Mononuclear cell (primary cell): ENCODE measurements around the gene FHL5. TPM values are rescaled to one million over a fixed set of nuclear protein-coding genes. Genes with fewer than 3 reads are reported as not detected.
"Not testable (repeated sequence)": the region's sequence is repeated elsewhere in the genome, so short reads cannot be mapped to it uniquely, and the experiment has no call there.

Experiments
- H3K27me3 ChIP-seq: 2 replicates; pipeline ENCODE4 v1.6.0; 2011; ENCODE audit warnings: low read length, control low read depth; ENCODE audit not compliant: insufficient read depth
- H3K4me1 ChIP-seq: 2 replicates; pipeline ENCODE4 v1.5.1; 2011; ENCODE audit warnings: mild to moderate bottlenecking, low read length, control low read depth; ENCODE audit not compliant: insufficient read depth
- H3K4me3 ChIP-seq: 2 replicates; pipeline ENCODE4 v1.5.1; 2011; ENCODE audit warnings: mild to moderate bottlenecking, low read length, moderate library complexity
- H3K9me3 ChIP-seq: 2 replicates; pipeline ENCODE4 v1.5.1; 2011; ENCODE audit warnings: low read depth, mild to moderate bottlenecking, control low read depth, low read length
- total RNA-seq: library from RNA; depleted of rRNA; stranded (reverse); fragments of >200 nt; gene quantifications from one replicate; pipeline ENCODE4 v1.2.3, GENCODE V29; 2012

FHL5 gene, protein sequence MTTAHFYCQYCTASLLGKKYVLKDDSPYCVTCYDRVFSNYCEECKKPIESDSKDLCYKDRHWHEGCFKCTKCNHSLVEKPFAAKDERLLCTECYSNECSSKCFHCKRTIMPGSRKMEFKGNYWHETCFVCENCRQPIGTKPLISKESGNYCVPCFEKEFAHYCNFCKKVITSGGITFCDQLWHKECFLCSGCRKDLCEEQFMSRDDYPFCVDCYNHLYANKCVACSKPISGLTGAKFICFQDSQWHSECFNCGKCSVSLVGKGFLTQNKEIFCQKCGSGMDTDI
- total RNA-seq = not detected

DNA sequence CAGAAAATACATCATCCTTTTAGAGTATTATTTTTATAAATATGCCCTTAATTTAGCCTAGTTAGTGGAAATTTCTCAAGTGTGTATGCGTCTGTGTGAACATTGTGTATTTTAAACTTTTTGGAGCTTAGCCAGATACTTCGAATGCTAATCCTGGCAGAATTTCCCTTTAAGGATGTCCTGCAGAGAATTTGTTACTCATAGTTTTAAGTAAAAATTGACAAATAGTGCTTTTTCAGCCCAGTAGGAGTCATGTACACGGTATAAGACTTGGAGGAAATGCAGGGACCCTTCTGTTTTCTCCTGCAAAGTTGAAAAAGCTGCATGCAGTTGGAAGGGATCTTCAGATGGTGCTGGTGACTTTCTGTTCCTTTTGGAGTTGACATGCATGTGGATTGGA is at the start of gene FHL5:
Gene FHL5 (plus strand): TSS at position 243 of the 400 bp plus-strand sequence. CDS start 40,486 bp downstream, outside the sequence.
- Histone ChIP-seq H3K27me3 (peaks cover 4% of the 10 kb centered on the region), H3K4me3 (no peak within 1 kb of the TSS), H3K9me3 (no peaks in the 10 kb centered on the region), H3K4me1 (no peaks in the 10 kb centered on the region)

- H3K9me3 ChIP-seq = no peaks in the 10 kb centered on the region
- H3K4me1 ChIP-seq = peaks cover 11% of the 10 kb centered on the region
- no peaks in the 10 kb centered on the region for H3K27me3 ChIP-seq
- H3K4me3 ChIP-seq = peak overlapping the region; percentile 89
Measured at GRCh38 chr6:96520171-96521115, 42.5 kb upstream of the FHL5 start.

- no peaks in the 10 kb centered on the region for H3K9me3 ChIP-seq
- peaks cover 11% of the 10 kb centered on the region for H3K4me1 ChIP-seq
- peak overlapping the region; percentile 89 for H3K4me3 ChIP-seq
- no peaks in the 10 kb centered on the region for H3K27me3 ChIP-seq
Measured at GRCh38 chr6:96521306-96521643, 41.7 kb upstream of the FHL5 start.

GRCh38 chr6:96521644-96522464 is 41.1 kb upstream of the FHL5 start, which contains the start of gene UFL1:
Gene UFL1 (plus strand): TSS chr6:96521806. CDS start chr6:96521874, 68 bp downstream.
- Histone ChIP-seq H3K9me3 (no peaks in the 10 kb centered on the region), H3K4me3 (peak within 1 kb of the TSS; percentile 89), H3K27me3 (no peaks in the 10 kb centered on the region), H3K4me1 (peaks cover 11% of the 10 kb centered on the region)

- Histone ChIP-seq H3K4me3 (peak overlapping the region; percentile 89), H3K27me3 (no peaks in the 10 kb centered on the region), H3K9me3 (no peaks in the 10 kb centered on the region)
Measured at GRCh38 chr6:96522465-96523009, 40.4 kb upstream of the FHL5 start.

DNA sequence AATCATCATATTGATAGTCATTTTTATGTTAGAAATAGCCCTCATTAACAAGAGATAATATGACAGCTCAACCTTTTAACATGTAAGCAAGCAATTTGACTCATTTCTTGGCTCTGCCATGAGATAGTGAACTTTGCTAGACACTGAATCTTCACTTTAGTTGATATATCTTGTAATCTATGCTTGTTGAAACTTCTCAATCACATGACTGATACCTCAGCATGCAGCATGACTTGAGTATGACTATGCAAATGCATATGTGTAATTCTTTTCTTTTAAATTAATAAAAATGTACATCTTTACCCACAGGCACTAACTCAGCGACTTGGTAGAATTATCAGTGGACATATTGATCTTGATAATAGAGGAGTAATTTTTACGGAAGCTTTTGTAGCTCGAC is 34.7 kb upstream of the FHL5 start:
- no peaks in the 10 kb centered on the region for H3K9me3 ChIP-seq
- no peaks in the 10 kb centered on the region for H3K4me1 ChIP-seq
- no peaks in the 10 kb centered on the region for H3K27me3 ChIP-seq
- no peak overlapping the region for H3K4me3 ChIP-seq

More at GRCh38 chr6:96522465-96523009, 40.4 kb upstream of the FHL5 start:
- peaks cover 11% of the 10 kb centered on the region for H3K4me1 ChIP-seq

DNA sequence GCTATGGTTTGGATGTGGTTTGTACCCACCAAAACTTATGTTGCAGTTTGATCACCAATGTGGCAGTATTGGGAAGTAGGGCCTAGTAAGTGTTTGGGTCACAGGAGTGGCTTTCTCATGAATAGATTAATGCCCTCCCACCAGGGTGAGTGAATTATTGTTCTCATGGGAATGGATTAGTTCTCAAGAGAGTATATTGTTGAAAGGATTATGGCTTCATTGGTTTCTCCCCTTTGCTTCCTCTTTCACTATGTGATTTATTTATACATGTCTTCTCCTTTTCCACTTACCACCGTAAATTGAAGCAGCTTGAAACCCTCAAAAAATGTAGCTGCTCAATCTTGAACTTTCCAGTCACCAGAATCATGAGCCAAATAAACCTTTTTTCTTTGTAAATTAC is 30.5 kb upstream of the FHL5 start:
- Histone ChIP-seq H3K4me3 (no peak overlapping the region), H3K9me3 (no peaks in the 10 kb centered on the region), H3K27me3 (no peaks in the 10 kb centered on the region), H3K4me1 (no peaks in the 10 kb centered on the region)

DNA sequence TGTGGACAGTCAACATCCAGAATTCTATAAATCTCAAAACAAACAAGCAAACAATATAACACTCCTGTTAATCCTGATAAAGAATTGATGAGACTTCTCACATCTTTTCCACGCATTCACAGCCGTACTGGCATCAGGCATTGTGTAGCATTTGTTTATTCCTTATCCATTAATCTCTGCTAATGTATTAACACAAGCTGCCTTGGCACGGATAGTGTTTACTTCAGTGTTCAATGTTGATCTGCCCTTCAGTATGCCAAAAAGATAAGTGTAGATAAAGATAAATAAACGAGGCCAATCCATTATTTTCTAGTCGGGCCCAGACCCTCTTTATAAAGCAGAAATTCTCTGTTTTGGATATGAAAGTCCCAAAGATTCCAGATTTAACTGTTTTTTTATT is 25.2 kb upstream of the FHL5 start:
- no peaks in the 10 kb centered on the region for H3K9me3 ChIP-seq
- no peaks in the 10 kb centered on the region for H3K4me1 ChIP-seq
- H3K27me3 ChIP-seq = no peaks in the 10 kb centered on the region
- H3K4me3 ChIP-seq = no peak overlapping the region

DNA sequence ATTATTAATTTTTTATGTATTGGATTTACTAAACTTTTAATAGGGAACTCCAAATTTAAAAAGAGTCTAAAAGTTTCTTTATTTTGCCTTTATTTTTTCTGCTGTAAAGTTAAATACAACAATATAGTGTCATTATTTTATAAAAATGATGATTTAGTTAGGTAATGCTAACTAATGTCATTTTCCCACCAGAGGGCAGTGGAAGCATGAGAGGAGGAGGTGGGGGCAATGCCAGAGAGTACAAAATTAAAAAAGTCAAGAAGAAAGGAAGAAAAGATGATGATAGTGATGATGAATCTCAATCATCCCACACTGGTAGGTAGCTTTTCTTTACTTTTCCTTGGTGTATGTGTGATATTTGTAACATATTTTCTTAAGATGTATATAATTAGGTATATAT is 20.2 kb upstream of the FHL5 start:
- H3K9me3 ChIP-seq = no peaks in the 10 kb centered on the region
- H3K27me3 ChIP-seq = no peaks in the 10 kb centered on the region
- H3K4me1 ChIP-seq = no peaks in the 10 kb centered on the region
- no peak overlapping the region for H3K4me3 ChIP-seq

DNA sequence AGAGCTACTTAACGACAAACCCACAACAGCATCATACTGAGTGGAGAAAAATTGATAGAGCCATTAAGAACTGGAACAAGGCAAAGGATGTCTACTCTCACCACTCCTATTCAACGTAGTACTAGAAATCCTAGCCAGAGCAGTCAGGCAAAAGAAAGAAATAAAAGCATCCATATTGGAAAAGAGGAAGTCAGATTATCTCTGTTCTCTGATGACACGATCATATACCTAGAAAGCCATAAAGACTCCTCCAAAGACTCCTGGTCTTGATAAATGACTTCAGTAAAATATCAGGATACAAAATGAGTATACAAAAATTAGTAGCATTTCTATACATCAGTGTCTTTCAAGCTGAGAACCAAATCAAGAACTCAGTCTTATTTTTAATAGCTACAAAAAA is 17.0 kb upstream of the FHL5 start:
- H3K9me3 ChIP-seq = no peaks in the 10 kb centered on the region
- no peak overlapping the region for H3K4me3 ChIP-seq
- H3K27me3 ChIP-seq = no peaks in the 10 kb centered on the region
- H3K4me1 ChIP-seq = no peaks in the 10 kb centered on the region

- Histone ChIP-seq H3K4me3 (no peak overlapping the region), H3K9me3 (no peaks in the 10 kb centered on the region), H3K4me1 (no peaks in the 10 kb centered on the region), H3K27me3 (no peaks in the 10 kb centered on the region)
Measured at GRCh38 chr6:96547654-96548053, 15.3 kb upstream of the FHL5 start.

DNA sequence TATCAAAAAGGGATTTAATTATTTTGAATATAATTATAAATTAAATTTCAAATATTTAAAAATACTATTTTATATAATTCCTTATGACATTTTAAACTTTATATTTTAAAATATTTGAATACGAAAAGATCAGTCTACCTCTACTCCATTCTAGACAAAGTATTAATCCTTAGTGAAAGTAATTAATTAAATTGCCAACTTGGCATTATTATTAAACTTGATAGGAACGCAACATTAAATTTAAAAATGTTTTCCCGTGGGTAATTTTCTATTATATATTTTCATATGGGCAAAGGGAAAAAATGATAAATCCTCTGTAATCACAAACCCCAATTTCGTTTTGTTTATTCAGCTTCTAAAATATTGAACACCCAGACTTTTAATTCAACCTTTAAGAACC is 8.4 kb upstream of the FHL5 start:
- no peaks in the 10 kb centered on the region for H3K4me1 ChIP-seq
- H3K4me3 ChIP-seq = no peak overlapping the region
- H3K9me3 ChIP-seq = no peaks in the 10 kb centered on the region
- no peaks in the 10 kb centered on the region for H3K27me3 ChIP-seq

DNA sequence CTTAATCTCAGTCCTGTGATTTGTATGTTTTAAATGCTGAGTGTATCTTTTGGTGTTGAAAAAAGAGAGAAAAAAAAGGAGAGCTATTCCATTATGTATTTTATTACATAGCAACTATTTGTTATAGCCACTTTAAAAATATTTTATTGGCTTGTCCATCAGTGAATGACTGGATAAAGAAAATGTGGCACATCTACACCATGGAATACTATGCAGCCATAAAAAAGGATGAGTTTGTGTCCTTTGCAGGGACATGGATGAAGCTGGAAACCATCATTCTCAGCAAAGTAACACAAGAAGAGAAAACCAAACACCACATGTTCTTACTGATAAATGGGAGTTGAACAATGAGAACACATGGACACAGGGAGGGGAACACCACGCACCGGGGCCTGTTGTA is 3.2 kb upstream of the FHL5 start:
- H3K4me3 ChIP-seq, H3K27me3 ChIP-seq, H3K9me3 ChIP-seq: not testable (repeated sequence)

DNA sequence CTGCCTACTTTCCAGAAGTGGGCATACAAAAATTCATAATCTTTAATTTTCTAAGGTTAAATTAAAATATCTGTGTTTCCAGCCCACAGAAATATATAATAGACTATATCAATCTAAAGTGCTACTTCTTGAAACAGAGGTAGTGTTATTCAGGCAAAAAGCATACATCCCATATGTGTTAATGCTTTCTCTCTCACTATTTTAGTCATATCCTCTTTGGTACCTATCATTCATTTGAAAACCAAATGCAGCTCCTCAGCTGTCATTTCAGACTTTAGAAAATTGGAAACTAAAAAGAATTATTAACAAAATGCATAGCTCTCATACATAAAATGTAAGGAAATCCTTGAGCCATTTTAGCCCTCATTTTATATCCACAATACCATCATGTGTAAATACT is 925 bp downstream of the FHL5 start:
- Histone ChIP-seq H3K4me1 (no peaks in the 10 kb centered on the region), H3K9me3 (peaks cover 4% of the 10 kb centered on the region), H3K27me3 (peaks cover 12% of the 10 kb centered on the region), H3K4me3 (no peak overlapping the region)

More for the DNA sequence above, 3.2 kb upstream of the FHL5 start:
- not testable (repeated sequence) for H3K4me1 ChIP-seq
